Measurements from ENCODE around the gene ATP6V0C. TPM values are rescaled to one million over a fixed set of nuclear protein-coding genes. Genes with fewer than 3 reads are reported as not detected.

The ATP6V0C gene
- total RNA-seq, 1 experiment from 2014 or later = 212 TPM

- Mint-ChIP-seq H3K9me3 (no peaks in the 10 kb centered on the region), H3K36me3 (no peaks in the 10 kb centered on the region), H3K4me1 (0 out of 2 replicates have a peak, but pooled peaks cover 4% of the 10 kb centered on the region), H3K27ac (peak overlapping the region; percentile 57), H3K4me3 (no peak overlapping the region), H3K27me3 (ENCODE audit: low read depth) (no peaks in the 10 kb centered on the region; the same call in 1 of the 2 replicates)
- DNase-seq (ENCODE audit: low spot score) (no peak), ATAC-seq (no peak)
- TF ChIP-seq ATF3 (CRISPR knock-in tag; conservative IDR thresholded peaks at IDR 0.05) (no peak), ZBTB21 (CRISPR knock-in tag; IDR thresholded peaks at IDR 0.05; ENCODE audit: borderline replicate concordance) (no peak), CTCF (IDR thresholded peaks at IDR 0.05) (no peak), TCF7 (CRISPR knock-in tag; IDR thresholded peaks at IDR 0.05; ENCODE audit: low read depth) (no peak), SP1 (CRISPR knock-in tag; conservative IDR thresholded peaks at IDR 0.05) (no peak), NFATC4 (CRISPR knock-in tag; IDR thresholded peaks at IDR 0.05) (no peak), SOX15 (CRISPR knock-in tag; IDR thresholded peaks at IDR 0.05) (no peak), NFE2L1 (CRISPR knock-in tag; IDR thresholded peaks at IDR 0.05) (no peak), ZNF317 (CRISPR knock-in tag; IDR thresholded peaks at IDR 0.05; ENCODE audit: borderline replicate concordance, low read depth) (no peak), ELF4 (CRISPR knock-in tag; IDR thresholded peaks at IDR 0.05; ENCODE audit: low read depth) (no peak), ZNF671 (CRISPR knock-in tag; IDR thresholded peaks at IDR 0.05) (no peak)
- POLR2A ChIA-PET = interaction anchor here (1.2 kb wide), 1 partner anchor 15 kb away, joined by 3 read pairs; no protein-coding TSS in a partner anchor
- CTCF ChIA-PET = interaction anchor here (2.4 kb wide), 1 partner anchor 17 kb away, joined by 19 read pairs; no protein-coding TSS in a partner anchor
Measured at GRCh38 chr16:2483939-2484897, 29.5 kb upstream of the ATP6V0C start.

DNA sequence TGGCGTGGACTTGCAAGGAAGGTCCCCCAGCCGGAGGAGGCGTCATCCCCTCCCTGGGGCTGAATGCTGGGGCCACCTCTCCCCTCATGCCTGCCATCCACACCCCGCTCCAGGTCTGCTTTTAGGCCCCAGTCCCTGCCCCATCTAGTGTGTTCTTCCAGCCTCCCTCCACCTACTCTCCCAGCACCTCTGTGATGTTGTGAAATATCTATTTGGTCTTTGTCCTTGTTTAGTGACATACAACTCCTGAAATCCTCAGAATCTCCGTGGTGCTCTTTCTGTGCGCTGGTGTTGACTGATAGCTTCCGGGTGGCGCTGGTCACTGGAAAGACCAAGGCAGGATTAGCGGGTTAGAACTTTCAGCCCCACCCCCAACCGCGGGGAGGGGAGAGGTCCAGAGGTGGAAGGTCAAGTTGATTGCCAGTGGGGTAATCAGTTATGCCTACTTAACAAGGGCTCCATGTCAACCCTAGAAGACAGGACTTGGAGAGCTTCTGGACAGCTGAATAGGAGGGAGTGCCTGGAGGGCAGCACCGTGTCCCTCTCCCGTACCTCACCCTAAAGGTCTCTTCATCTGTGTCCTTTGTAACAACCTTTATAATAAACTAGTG is 28.7 kb upstream of the ATP6V0C start:
- H3K36me3 Mint-ChIP-seq = no peaks in the 10 kb centered on the region
- H3K27me3 Mint-ChIP-seq (ENCODE audit: low read depth) = no peaks in the 10 kb centered on the region; the same call in 1 of the 2 replicates
- H3K9me3 Mint-ChIP-seq = no peaks in the 10 kb centered on the region
- ChIA-PET POLR2A (no interaction called here), CTCF (interaction anchor here (2.2 kb wide), 1 partner anchor 16 kb away, joined by 14 read pairs; no protein-coding TSS in a partner anchor)
- TF ChIP-seq HMGA2 (CRISPR knock-in tag; IDR thresholded peaks at IDR 0.05) (no peak), ZNF317 (CRISPR knock-in tag; IDR thresholded peaks at IDR 0.05; ENCODE audit: borderline replicate concordance, low read depth) (no peak), ZNF416 (CRISPR knock-in tag; IDR thresholded peaks at IDR 0.05) (no peak), GABPB1 (CRISPR knock-in tag; IDR thresholded peaks at IDR 0.05) (peak; percentile 49; the same call in 1 of the 2 replicates), NFYB (CRISPR knock-in tag; conservative IDR thresholded peaks at IDR 0.05; ENCODE audit: low read depth) (no peak), ZNF121 (CRISPR knock-in tag; IDR thresholded peaks at IDR 0.05) (no peak)
- no peak for ATAC-seq
- peak overlapping the region; percentile 50; the same call in 1 of the 2 replicates for H3K27ac Mint-ChIP-seq
- DNase-seq (ENCODE audit: low spot score) = no peak
- H3K4me3 Mint-ChIP-seq = no peak overlapping the region
- 0 out of 2 replicates have a peak, but pooled peaks cover 4% of the 10 kb centered on the region for H3K4me1 Mint-ChIP-seq

DNA sequence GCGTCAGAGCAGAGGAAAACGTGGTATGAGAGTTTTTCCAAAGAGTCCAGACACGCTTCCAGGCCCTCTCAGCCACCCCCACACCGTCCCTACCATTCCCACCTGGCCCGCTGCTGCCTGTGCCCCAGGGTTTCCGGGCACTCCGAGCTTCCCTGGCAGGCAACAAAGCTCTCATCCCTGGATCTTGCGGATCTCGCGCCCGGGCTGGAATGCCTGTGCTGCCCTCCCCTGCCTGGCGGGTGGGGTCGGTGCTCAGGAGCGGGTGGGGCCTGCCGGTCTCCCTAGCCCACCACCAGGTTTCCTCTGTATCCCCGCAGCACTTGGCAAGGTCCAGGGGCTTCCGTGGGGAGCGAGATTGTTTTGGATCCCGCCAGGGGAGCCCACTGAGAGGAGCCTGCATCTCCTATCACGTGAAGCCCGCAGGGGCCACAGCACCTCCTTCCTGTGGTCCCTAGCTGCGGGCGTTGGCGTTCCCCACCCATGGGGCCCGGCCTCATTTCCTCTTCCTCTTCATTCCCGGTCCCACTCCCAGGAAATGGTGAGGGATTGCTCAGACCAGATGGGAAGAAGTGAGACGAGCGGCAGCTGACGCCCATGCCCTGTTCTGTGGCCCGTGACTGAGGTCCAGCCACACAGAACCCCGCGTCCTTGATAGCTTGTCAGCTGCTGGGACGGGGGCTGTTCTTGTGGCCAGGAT is 27.8 kb upstream of the ATP6V0C start:
- Mint-ChIP-seq H3K4me3 (no peak overlapping the region), H3K9me3 (no peaks in the 10 kb centered on the region), H3K36me3 (no peaks in the 10 kb centered on the region), H3K27me3 (ENCODE audit: low read depth) (no peaks in the 10 kb centered on the region; the same call in 1 of the 2 replicates), H3K27ac (no peak overlapping the region; the same call in 1 of the 2 replicates), H3K4me1 (0 out of 2 replicates have a peak, but pooled peaks cover 4% of the 10 kb centered on the region)
- DNase-seq (ENCODE audit: low spot score) (no peak), ATAC-seq (no peak)
- CTCF ChIA-PET = interaction anchor here (0.7 to 2.2 kb wide), 3 partner anchors 11 to 28 kb away, joined by 3 to 14 read pairs (median 6); partner anchors contain the start of gene TBC1D24
- POLR2A ChIA-PET = interaction anchor here (0.5 kb wide), 1 partner anchor 173 kb away, joined by 3 read pairs; no protein-coding TSS in a partner anchor
- TF ChIP-seq FOXP1 (CRISPR knock-in tag; IDR thresholded peaks at IDR 0.05; ENCODE audit: borderline replicate concordance) (no peak), FOXJ3 (CRISPR knock-in tag; IDR thresholded peaks at IDR 0.05; ENCODE audit: borderline replicate concordance) (no peak), ZBTB21 (CRISPR knock-in tag; IDR thresholded peaks at IDR 0.05; ENCODE audit: borderline replicate concordance) (no peak), ETV6 (CRISPR knock-in tag; IDR thresholded peaks at IDR 0.05) (no peak), ZNF416 (CRISPR knock-in tag; IDR thresholded peaks at IDR 0.05) (no peak), CREM (CRISPR knock-in tag; IDR thresholded peaks at IDR 0.05) (no peak), SMAD4 (CRISPR knock-in tag; IDR thresholded peaks at IDR 0.05) (no peak)
- TF ChIP-seq, protein P1, sequence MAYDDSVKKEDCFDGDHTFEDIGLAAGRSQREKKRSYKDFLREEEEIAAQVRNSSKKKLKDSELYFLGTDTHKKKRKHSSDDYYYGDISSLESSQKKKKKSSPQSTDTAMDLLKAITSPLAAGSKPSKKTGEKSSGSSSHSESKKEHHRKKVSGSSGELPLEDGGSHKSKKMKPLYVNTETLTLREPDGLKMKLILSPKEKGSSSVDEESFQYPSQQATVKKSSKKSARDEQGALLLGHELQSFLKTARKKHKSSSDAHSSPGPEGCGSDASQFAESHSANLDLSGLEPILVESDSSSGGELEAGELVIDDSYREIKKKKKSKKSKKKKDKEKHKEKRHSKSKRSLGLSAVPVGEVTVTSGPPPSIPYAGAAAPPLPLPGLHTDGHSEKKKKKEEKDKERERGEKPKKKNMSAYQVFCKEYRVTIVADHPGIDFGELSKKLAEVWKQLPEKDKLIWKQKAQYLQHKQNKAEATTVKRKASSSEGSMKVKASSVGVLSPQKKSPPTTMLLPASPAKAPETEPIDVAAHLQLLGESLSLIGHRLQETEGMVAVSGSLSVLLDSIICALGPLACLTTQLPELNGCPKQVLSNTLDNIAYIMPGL (CRISPR knock-in tag; IDR thresholded peaks at IDR 0.05) = no peak
